Natural killer cell treated with Interleukin-12 subunit alpha and Interleukin-12 subunit beta and Interleukin-15 and Interleukin-18, amount 100 ng/mL, for 72 hours (primary cell): ENCODE measurements around the gene C9. TPM values are rescaled to one million over a fixed set of nuclear protein-coding genes. Genes with fewer than 3 reads are reported as not detected.
A peak's percentile ranks its signal among the peaks of the same experiment; 100 is the strongest.

ENCODE experiments used
- ATAC-seq, 2 donors: fragments of 150-1000 bp; cut with Tn5 transposase in 1 of 2; sonication (Bioruptor Pico), chemical (Tn5 transposase) in 1 of 2; 2 replicates each; pipeline ENCODE4 v1.10.0; 2021
- DNase-seq: peaks from one replicate; pipeline ENCODE4 v3.0.0; 2022; ENCODE audit warnings: low spot score
- H3K27ac Mint-ChIP-seq, 2 donors: 1 replicate in 1 of 2; 2 replicates in 1 of 2; pipeline ENCODE4 v1.8.0; 2022; ENCODE audit warnings: mixed read lengths in 2 of 2, mild to moderate bottlenecking in 1 of 2, moderate library complexity in 1 of 2
- H3K27me3 Mint-ChIP-seq, 2 donors: 1 replicate in 1 of 2; 2 replicates in 1 of 2; pipeline ENCODE4 v1.8.0; 2022; ENCODE audit warnings: mixed read lengths in 2 of 2
- H3K36me3 Mint-ChIP-seq: one replicate; pipeline ENCODE4 v1.8.0; 2022; ENCODE audit warnings: mixed read lengths
- H3K4me1 Mint-ChIP-seq, 2 donors: 1 replicate in 1 of 2; 2 replicates in 1 of 2; pipeline ENCODE4 v1.8.0; 2022; ENCODE audit warnings: low read depth in 2 of 2, mixed read lengths in 2 of 2, mild to moderate bottlenecking in 1 of 2
- H3K4me3 Mint-ChIP-seq: one replicate; pipeline ENCODE4 v1.8.0; 2022; ENCODE audit warnings: mixed read lengths
- H3K9me3 Mint-ChIP-seq: 2 replicates; pipeline ENCODE4 v1.8.0; 2022; ENCODE audit warnings: mixed read lengths
- total RNA-seq, 2 donors: library from RNA; stranded (reverse); gene quantifications; one replicate each; pipeline ENCODE4 v1.2.3, GENCODE V29; 2022

C9 gene
- total RNA-seq, 2 donors from 2014 or later, result not detected

DNA sequence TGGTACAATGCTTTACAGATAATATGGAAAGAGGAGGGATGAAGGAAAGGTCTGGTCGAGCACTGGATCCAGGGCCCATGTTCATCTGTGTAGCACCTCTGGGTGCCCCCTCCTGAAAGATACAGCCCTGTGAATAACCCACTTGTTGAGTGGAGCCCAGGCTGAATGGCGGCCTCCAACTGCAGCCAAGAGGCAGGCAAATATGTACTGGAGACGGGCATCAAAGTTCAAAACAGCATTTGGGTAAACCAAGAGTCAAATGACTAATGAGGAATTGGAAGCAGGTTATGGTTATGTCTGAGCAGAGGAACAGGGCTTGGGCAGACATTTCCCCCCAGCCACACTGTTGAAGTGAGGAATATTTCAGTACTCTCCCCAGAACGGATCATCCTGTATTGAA is 1.1 kb downstream of the C9 start:
- Mint-ChIP-seq H3K27me3 (no peaks in the 10 kb centered on the region), H3K4me1 (peaks cover 2 to 3% of the 10 kb centered on the region in 2 donors), H3K27ac (no peak overlapping the region), H3K9me3 (no peaks in the 10 kb centered on the region), H3K4me3 (no peak overlapping the region), H3K36me3 (no peaks in the 10 kb centered on the region)
- DNase-seq (no peak), ATAC-seq (no peak)

DNA sequence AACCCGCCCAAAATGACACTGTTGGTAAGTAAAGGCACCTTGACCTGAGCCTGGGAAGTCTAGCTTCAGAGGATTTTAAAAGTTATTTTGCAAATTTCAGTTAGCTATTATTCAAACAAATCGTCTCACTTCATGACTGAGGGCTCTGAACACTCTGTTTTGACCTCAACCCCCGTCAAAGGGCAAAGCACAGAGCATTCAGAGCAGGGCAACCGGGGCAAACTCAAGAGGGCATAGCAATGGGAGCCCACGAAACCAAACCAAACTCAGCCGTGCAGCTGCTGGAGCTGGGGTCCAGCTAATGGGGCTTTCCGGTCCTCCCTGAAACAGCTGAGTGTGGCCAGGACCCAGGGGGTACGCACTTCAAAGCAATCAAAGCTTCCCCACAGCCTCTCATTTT is 1.6 kb downstream of the C9 start:
- Mint-ChIP-seq H3K4me3 (no peak overlapping the region), H3K27me3 (no peaks in the 10 kb centered on the region), H3K27ac (no peak overlapping the region), H3K36me3 (no peaks in the 10 kb centered on the region), H3K9me3 (no peaks in the 10 kb centered on the region), H3K4me1 (peaks cover 2 to 3% of the 10 kb centered on the region in 2 donors)
- ATAC-seq (no peak), DNase-seq (no peak)

- H3K27ac Mint-ChIP-seq, result no peak overlapping the region
- H3K4me1 Mint-ChIP-seq, result peaks cover 0 to 3% of the 10 kb centered on the region in 2 donors
- H3K9me3 Mint-ChIP-seq, result no peaks in the 10 kb centered on the region
- no peaks in the 10 kb centered on the region for H3K27me3 Mint-ChIP-seq
- H3K4me3 Mint-ChIP-seq, result no peak overlapping the region
- H3K36me3 Mint-ChIP-seq, result no peaks in the 10 kb centered on the region
- ATAC-seq (no peak), DNase-seq (no peak)
Measured at GRCh38 chr5:39361306-39361705, 3.0 kb downstream of the C9 start.

DNA sequence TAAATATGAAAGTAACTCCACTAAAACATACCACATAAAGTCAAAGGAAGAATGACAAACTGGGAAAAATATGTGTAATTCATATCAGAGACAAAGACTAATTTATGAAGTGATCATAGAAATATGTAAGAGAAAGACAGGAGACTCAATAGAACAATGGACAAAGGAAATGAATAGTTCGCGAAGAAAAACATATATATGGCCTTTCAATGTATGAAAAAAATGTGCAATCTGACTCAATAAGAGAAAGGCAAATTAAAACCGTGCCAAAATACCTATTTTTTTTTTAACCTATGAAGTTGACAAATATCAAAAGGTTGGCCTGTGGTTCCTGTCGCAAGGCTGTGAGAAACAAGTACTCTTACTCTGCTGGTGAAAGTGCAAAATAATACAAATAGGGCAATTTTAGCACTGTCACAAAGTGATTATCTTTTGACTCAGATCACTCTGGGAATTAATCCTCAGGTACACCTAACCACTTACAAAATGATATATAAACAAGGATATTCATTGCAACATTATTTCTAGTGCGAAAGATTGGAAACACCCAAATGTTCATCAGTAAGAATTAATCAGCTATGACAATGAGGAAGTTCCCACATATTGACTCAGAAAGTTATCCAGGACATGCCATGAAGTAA is 3.7 kb downstream of the C9 start:
- H3K27me3 Mint-ChIP-seq, result no peaks in the 10 kb centered on the region
- H3K4me3 Mint-ChIP-seq, result no peak overlapping the region
- H3K27ac Mint-ChIP-seq, result no peak overlapping the region
- DNase-seq (no peak), ATAC-seq (peak in 1 of 2 donors; percentile 58)
- no peaks in the 10 kb centered on the region for H3K9me3 Mint-ChIP-seq
- H3K4me1 Mint-ChIP-seq, result peaks cover 0 to 3% of the 10 kb centered on the region in 2 donors
- no peaks in the 10 kb centered on the region for H3K36me3 Mint-ChIP-seq

DNA sequence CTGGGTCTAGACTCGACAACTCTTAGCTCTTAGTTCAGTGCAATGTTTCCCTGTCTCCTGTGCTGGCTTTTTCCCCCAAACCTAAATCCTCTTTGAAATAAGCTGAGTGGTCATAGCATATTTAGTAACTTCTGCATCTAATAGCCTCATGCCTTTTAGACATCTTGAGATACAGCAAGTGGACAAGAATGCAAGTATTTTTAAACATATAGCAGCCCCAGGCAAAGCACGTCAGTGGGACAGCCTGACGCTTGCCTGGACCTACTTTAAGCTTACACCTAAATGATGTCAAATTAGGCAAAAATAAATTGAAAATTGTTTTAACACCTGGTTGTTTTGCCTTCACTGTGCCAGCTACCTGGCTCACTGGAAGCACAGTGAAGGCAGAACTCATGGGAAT is 8.0 kb downstream of the C9 start:
- H3K4me3 Mint-ChIP-seq, result no peak overlapping the region
- ATAC-seq (no peak), DNase-seq (no peak)
- no peak overlapping the region for H3K27ac Mint-ChIP-seq
- no peaks in the 10 kb centered on the region for H3K27me3 Mint-ChIP-seq
- peaks cover 12% of the 10 kb centered on the region for H3K9me3 Mint-ChIP-seq
- H3K36me3 Mint-ChIP-seq, result peaks cover 6% of the 10 kb centered on the region
- peaks cover 0 to 3% of the 10 kb centered on the region in 2 donors for H3K4me1 Mint-ChIP-seq

DNA sequence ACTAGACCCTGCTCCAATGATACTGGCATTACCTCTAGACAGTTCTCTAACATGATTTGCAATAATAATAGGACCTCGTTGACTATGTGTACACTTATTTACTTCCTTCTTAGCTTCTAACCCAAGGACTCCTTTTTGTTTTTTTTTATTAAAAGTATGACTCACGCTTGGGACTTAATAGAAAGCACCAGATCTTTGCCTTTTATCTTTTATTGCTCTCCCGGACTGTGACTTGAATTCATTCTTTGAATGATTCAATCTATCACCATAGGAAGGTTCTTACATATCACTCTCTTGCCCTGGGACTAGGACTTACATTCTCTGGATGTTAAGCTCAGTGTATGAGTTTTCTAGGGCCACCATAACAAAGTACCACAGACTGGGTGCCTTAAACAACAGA is 9.0 kb downstream of the C9 start:
- H3K27me3 Mint-ChIP-seq, result no peaks in the 10 kb centered on the region
- ATAC-seq, result no peak
- DNase-seq, result no peak
- no peak overlapping the region for H3K27ac Mint-ChIP-seq
- H3K36me3 Mint-ChIP-seq, result peaks cover 7% of the 10 kb centered on the region
- H3K9me3 Mint-ChIP-seq, result peaks cover 12% of the 10 kb centered on the region
- H3K4me1 Mint-ChIP-seq, result no peaks in the 10 kb centered on the region
- no peak overlapping the region for H3K4me3 Mint-ChIP-seq

DNA sequence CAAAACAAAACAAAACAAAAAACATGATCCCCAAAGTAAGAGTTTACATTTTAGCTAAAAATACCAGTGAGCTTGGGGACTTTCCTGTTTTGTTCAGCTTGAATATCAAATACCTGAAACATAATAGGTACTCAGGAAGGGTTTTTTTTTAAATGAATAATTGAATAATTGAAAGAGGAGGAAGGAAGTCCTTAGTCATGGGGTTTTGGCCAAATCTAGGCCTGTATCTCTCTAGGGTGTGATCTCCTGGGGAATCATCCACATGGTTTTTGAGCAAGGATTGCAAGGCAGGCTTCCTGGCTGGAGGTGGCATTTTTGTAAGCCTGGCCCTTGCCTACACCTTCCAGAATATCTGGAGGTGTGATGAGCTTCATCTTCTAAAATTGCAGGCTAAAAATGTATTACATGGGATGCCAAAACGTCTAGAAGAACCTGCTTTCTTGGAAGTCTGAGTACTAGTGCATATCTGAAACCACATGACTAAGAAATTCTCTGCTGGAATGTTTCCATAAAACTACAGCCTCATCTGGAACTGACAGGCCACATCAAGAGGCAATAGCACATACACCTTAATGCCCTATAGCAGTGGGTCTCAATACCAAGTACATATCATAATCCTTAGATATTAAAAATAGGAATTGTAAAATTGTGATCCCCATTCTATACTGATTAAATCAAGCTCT is 10.4 kb downstream of the C9 start:
- Mint-ChIP-seq H3K27ac (no peak overlapping the region), H3K36me3 (peaks cover 16% of the 10 kb centered on the region), H3K27me3 (peaks cover 8 to 11% of the 10 kb centered on the region in 2 donors), H3K4me1 (no peaks in the 10 kb centered on the region), H3K9me3 (peaks cover 17% of the 10 kb centered on the region), H3K4me3 (no peak overlapping the region)
- ATAC-seq (no peak), DNase-seq (no peak)

- Mint-ChIP-seq H3K36me3 (peaks cover 16% of the 10 kb centered on the region), H3K4me3 (no peak overlapping the region), H3K4me1 (no peaks in the 10 kb centered on the region), H3K27ac (no peak overlapping the region), H3K27me3 (peaks cover 8 to 11% of the 10 kb centered on the region in 2 donors), H3K9me3 (peaks cover 17% of the 10 kb centered on the region)
- DNase-seq (no peak), ATAC-seq (no peak)
Measured at GRCh38 chr5:39352951-39353350, 11.3 kb downstream of the C9 start.

GRCh38 chr5:39352170-39352569 is 12.1 kb downstream of the C9 start:
- DNase-seq (no peak), ATAC-seq (no peak)
- Mint-ChIP-seq H3K9me3 (peaks cover 17% of the 10 kb centered on the region), H3K27ac (no peak overlapping the region), H3K4me3 (no peak overlapping the region), H3K4me1 (no peaks in the 10 kb centered on the region), H3K36me3 (peaks cover 16% of the 10 kb centered on the region), H3K27me3 (peaks cover 11 to 13% of the 10 kb centered on the region in 2 donors)

DNA sequence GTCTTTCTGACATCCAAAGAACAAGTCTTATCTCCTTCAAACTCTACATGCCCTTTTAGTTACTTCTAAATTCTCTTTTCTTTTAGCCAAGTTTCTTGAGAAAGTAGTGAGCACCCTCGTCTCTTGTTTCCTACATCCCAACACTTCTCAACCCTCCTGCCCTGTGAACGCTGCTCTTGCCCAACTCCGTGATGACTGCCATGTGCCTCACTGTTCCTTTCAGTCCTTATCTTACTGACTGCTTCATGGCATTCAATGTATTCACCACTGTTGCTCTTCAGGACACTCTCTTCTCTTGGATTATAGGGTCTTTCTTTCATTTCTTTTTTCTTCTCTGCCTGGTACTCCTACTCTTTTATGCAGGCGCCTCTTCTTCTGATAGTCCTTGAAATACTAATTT is 14.8 kb downstream of the C9 start:
- Mint-ChIP-seq H3K36me3 (peaks cover 16% of the 10 kb centered on the region), H3K27ac (no peak overlapping the region), H3K27me3 (peaks cover 18 to 27% of the 10 kb centered on the region in 2 donors), H3K9me3 (peaks cover 17% of the 10 kb centered on the region), H3K4me3 (no peak overlapping the region), H3K4me1 (no peaks in the 10 kb centered on the region)
- no peak for ATAC-seq
- DNase-seq, result no peak

GRCh38 chr5:39342460-39342859 is 21.8 kb downstream of the C9 start:
- peaks cover 17 to 29% of the 10 kb centered on the region in 2 donors for H3K27me3 Mint-ChIP-seq
- no peaks in the 10 kb centered on the region for H3K4me1 Mint-ChIP-seq
- no peaks in the 10 kb centered on the region for H3K9me3 Mint-ChIP-seq
- H3K27ac Mint-ChIP-seq, result no peak overlapping the region
- no peak overlapping the region for H3K4me3 Mint-ChIP-seq
- H3K36me3 Mint-ChIP-seq, result no peaks in the 10 kb centered on the region
- ATAC-seq (no peak), DNase-seq (no peak)

DNA sequence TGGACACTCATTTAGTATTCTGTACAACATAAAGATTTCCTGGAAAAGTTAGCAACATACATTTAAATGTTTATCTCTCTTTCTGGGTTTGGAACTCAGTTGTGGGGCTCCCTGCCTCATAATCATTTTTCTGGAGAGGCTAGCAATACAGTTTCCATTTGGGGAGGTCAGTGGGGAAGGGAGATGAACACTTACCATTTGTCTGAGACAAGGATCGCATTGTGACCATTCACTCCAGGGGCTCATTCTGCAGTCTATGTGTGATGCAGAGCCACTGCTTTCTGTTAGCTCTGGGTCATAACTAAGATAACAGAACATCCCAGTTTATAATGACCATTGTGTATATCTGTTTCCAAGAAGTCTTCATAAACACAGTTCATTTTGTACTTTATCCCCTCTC is 22.4 kb downstream of the C9 start:
- peaks cover 15 to 29% of the 10 kb centered on the region in 2 donors for H3K27me3 Mint-ChIP-seq
- no peak for DNase-seq
- H3K9me3 Mint-ChIP-seq, result no peaks in the 10 kb centered on the region
- H3K4me1 Mint-ChIP-seq, result no peaks in the 10 kb centered on the region
- no peak overlapping the region for H3K27ac Mint-ChIP-seq
- H3K4me3 Mint-ChIP-seq, result no peak overlapping the region
- no peak for ATAC-seq
- no peaks in the 10 kb centered on the region for H3K36me3 Mint-ChIP-seq

DNA sequence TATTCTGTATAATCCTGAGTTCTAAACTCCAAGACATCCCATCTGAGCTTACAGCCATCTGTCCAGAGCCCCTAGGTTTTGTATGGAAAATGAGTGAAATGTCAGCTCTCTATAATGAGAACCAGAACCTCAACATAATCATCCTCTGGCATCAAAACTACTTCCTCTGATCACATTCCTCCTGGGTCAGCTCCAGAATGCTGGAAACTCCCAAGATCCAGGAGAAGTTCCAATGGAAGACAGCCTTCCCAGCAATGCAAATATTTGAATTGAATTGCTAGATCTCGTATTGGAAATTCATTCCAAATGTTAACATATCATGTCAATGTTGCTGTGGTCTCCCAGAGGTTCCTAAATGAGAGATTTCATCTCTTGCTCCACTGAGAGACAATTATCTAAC is 23.8 kb downstream of the C9 start:
- no peaks in the 10 kb centered on the region for H3K4me1 Mint-ChIP-seq
- no peak for ATAC-seq
- H3K27ac Mint-ChIP-seq, result no peak overlapping the region
- H3K36me3 Mint-ChIP-seq, result no peaks in the 10 kb centered on the region
- H3K9me3 Mint-ChIP-seq, result no peaks in the 10 kb centered on the region
- H3K4me3 Mint-ChIP-seq, result no peak overlapping the region
- no peak for DNase-seq
- H3K27me3 Mint-ChIP-seq, result peaks cover 17 to 23% of the 10 kb centered on the region in 2 donors

DNA sequence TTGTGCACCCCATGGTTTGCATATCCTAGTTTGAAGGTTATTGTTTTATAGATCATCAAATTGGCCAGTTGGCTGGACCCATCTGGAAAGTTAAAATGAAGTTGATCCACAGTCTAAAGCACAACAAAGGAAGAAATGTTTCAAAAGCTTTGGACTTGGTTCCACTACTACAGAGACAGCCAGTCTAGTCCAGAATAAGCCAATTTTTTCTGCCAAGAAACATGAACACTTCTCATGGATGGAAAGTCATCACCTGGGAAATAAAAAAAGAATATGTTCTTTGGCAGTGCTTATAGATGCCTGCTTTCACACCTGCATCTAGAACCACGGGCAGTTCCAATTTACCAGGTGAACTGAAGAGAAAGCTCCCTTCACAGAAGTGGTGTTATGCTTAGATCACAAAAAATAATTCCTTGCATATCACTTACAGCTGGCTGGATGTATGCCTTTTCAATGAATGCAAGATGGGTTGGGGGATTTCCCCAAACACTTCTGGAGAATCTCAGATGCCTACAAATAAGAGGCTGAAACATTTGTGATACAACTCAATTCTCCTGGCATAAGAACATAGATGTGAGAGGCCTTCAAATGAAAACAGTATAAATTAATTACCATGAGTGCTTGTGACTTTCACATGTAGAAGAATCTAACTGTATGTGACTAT is 26.9 kb downstream of the C9 start:
- H3K9me3 Mint-ChIP-seq, result no peaks in the 10 kb centered on the region
- H3K27ac Mint-ChIP-seq, result no peak overlapping the region
- no peaks in the 10 kb centered on the region for H3K36me3 Mint-ChIP-seq
- ATAC-seq (no peak), DNase-seq (no peak)
- peaks cover under 1 to 7% of the 10 kb centered on the region in 2 donors for H3K27me3 Mint-ChIP-seq
- no peak overlapping the region for H3K4me3 Mint-ChIP-seq
- H3K4me1 Mint-ChIP-seq, result no peaks in the 10 kb centered on the region
